Epidermal melanocyte (primary cell): Measurements from ENCODE around the gene TCAF1.
"Not testable (repeated sequence)": the region's sequence is repeated elsewhere in the genome, so short reads cannot be mapped to it uniquely, and the experiment has no call there.

Experiments used
- DNase-seq: peaks from one replicate; pipeline ENCODE4 v3.0.0; 2011; ENCODE audit warnings: low spot score; ENCODE audit not compliant: insufficient read length

TCAF1 gene

DNA sequence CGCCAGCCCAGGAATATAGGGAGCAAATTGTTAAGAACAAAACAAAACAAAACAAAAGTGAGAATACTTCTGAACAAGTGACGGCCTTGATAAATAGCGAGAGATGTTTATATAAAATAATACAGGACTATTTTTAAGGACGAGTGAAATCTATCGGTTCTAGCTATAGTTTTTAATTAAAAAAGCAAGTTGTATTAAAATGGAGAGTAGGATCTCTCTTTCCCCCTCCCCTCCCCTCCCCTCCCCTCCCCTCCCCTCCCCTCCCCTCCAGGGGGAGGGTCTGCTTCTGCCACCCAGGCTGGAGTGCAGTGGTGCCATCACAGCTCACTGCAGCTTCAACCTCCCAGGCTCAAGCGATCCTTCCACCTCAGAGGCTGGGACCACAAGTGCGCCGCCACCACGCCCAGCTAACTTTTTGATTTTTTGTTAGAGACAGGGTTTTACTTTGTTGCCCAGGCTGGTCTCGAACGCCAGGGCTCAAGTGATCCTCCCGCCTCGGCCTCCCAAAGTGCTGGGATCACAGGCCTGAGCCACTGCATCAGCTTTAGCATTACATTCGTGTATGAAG, 440 bp upstream of the TCAF1 start:
- no peak for DNase-seq

DNA sequence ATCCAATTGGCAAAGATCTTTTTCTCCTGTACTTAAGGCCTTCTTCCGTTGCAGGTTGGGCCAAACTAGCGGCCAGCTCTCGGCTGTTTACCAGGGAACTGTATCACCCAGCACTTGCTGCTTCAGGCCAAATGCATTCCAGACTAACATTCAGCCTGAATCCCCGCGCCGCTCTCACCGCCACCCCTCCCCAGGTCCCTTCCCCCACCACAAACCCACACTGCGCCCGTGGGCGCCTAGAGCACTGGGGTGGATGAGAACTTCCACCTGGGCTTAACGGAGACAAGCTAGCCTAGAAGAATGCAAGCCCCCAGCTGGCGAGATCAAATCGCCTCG, 676 bp downstream of the TCAF1 start:
- no peak for DNase-seq

DNA sequence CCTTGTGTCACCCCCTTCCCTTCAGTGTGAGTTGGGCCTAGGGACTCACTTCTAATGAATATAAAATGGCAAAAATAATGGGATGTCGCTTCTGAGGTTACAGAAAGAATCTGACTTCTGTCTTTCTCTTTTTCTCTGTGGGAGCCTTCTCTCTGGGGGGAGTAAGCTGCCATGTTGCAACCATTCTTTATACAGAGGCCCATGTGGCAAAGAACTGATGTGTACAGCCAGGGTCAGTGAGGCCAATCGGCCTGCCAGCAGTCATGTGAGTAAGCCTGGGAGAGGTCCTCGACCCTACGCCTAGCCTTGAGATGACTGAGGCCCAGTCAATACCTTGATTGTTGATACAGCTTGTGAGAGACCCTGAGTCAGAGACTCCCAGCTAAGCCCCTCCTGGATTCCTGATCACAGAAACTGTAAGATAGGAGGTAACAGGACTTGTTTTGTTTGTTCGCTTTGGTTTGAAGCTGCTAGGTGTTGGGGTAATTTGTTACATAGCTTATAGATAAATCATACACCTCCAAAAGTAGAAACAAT, 1.7 kb downstream of the TCAF1 start:
- no peak for DNase-seq

DNA sequence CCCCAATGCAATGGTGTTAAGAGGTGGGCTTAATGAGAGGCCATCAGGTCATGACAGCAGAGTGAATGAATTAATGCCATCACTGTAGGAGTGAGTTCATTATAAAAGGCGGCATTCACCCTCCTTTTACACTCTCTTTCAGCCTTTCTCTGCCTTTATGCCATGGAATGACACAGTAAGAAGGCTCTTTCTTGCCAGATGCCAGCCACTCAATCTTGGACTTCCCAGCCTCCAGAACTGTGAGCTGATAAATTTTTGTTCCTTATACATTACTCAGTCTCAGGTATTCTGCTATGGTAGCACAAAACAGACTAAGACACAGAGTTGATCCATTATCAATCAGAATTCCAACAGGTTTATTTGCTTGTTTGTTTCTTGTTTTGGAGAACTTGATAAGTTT, 3.2 kb downstream of the TCAF1 start:
- DNase-seq = no peak

DNA sequence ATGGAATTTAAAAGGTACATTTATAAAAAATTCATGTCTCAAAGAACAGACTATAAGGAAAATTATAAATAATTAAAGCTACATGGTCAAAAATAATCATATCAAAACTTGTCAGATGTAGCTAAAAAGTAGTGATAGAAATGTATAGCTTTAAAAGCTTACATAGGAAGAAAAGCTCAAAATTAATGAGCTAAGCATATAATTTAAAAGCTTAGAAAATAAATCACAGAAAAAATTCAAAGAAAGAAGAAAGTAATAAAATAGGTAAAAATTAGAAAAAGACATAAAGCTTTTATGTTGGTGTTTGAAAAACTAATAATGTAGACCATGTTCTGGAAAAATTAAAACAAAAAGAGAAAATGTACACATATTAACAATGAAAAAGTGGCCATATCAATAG, 5.3 kb downstream of the TCAF1 start:
- no peak for DNase-seq

DNA sequence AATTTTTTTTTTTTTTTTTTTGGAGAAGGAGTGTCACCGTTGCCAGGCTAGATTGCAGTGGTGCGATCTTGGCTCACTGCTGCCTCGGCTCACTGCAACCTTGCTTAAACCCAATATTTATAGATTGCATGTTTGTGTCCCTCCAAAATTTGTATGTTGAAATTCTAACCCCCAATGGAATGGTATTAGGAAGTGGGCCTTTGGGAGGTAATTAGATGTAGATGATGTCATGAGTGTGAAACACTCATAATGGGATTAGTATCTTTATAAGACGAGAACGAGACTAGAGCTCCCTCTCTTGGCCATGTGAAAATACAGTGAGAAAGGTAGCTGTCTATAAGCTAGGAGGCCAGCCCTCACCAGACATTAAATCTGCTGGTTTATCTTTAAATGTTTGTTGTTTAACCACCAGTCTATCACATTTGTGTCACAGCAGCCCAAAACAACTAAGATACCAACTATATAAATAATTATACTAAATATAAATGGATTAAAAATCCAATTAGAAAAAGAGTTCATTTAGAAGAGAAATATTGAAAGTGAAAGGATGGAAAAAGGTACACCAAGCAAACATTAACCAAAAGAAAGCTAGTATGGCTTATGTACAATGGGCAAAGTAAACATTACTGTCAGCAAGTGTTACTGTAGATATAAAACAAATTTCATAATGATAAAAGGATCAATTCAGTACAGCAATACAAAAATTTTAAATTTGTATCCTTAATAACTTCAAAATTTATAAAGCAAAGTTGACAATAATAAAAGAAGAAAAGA, 9.3 kb downstream of the TCAF1 start:
- no peak for DNase-seq

DNA sequence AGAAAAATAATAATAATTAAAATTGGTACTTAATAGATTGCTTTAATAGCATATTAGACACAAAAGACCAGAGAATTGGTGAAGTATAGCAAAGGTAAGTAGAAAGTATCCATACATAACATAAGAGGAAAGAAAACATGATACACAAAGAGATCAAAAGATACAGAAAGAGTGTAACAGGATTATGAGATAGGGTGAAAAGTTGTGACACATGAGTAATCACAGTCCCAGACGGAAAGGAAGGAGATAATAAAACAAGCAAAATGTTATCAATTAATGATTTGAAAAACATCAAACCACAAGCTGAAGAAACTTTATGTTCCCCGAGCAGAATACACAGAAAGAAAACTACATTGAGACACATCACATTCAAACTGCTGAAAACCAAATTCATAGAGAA, 10.5 kb downstream of the TCAF1 start:
- DNase-seq = no peak

DNA sequence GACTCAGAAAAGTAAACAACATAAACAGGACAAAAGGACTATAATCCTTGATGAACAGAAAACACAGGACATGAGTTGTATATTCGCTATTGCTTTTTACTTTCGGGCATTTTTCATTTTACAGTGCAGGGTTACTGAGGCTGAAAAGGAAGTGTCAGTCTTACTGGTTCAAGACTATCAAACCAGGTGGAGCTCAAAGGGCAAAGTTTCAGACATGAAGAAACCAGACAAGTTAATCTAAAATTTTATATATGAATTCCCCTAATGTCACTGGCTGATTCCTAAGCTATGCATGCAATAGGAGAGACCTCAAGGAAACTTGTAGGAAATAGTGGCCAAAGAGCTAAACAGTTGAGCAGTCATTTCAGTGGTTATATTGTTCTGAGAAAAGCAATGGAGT, 11.4 kb downstream of the TCAF1 start:
- DNase-seq = no peak

DNA sequence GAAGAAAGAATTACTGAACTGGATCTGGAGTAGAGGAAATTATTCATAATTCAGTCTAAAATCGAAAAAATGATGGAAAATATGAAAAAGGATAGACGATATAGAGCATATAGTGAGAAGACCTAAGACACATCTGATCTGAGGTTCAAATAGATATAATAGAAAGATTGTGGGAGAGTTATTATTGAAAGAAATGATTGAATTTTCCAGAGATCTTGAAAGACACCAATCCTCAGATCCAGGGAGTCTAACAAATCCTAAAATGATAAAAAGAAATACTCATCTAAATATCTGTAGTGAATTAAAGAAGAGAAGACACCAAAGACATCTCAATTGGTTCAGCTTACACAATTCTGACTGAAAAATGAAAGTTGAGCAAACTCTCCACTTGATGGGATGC, 12.9 kb downstream of the TCAF1 start:
- no peak for DNase-seq

DNA sequence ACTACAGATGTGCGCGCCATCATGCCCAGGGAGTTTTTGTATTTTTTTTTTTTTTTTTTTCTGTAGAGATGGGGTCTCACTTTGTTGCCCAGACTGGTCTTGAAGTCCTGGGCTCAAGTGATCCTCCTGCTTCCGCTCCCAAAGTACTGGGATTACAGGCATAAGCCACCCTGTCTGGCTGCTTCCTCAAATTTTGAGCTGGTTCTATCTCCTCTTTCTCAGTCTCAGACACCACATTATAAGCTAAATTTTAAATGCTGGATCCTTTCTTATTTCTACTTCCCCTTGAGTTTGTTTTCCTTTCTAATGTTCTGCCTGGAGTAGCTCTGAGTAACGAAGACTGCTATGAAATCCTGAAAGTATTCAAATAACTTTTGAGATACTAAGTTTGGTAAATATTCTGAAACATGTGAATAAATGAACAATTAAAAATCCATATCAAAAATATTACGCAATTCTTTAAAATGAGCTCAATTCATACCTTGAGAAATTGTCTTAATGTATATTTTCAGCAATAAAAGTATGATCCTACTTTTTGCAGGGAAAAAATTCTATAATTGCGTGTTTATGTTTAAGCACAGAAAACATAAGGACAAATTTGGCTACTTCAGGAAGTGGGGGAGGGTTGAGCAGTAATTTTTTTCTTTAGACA, 15.0 kb downstream of the TCAF1 start:
- no peak for DNase-seq

DNA sequence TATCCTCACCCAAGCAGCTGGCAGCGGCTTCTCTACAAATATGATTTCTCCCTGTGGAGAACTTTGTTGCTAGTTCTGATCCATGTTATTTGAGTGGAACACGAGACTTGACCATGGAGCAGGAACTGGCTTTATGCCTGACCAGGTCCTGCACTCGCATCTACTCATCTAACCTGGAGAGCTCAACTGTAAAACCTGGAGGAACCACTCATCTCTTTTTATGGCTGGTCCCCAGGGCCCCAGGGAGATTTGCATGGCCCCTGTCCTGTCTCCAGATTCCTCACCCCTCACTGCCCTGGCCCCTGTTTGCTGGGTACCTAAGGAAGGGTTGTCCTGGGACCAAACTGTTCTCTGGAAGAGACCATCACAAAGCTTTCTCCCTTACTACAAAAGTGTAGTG, 16.0 kb downstream of the TCAF1 start:
- no peak for DNase-seq

DNA sequence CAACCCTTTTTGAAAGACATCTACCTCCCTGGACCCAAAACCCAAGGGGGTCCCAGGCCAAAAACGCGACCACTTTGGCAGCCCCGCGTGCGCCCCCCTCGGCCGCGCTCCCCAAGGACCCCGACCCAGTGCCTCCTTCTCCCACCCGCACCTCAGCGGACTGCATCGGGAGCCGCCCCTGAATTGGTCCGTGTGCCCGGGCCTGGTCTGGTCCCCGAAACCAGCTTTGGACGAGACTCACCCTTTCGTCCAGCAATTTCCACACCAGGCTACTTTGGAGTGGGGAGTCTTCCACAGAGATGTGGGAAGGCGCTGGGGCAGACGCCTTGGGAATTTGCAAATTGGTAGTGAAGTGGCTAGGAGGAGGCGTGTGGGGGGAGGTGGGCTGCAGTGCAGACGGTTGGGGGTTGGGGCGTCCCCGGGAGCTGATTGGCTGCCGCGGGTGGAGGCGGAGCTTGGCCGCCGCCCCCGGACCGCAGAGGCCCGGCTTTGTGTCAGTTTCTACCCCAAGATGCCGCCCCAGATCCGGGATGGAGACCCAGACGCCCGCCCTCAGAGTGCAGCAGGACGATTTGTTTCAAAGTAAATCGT, 16.9 kb downstream of the TCAF1 start:
- peak; percentile 76 for DNase-seq

DNA sequence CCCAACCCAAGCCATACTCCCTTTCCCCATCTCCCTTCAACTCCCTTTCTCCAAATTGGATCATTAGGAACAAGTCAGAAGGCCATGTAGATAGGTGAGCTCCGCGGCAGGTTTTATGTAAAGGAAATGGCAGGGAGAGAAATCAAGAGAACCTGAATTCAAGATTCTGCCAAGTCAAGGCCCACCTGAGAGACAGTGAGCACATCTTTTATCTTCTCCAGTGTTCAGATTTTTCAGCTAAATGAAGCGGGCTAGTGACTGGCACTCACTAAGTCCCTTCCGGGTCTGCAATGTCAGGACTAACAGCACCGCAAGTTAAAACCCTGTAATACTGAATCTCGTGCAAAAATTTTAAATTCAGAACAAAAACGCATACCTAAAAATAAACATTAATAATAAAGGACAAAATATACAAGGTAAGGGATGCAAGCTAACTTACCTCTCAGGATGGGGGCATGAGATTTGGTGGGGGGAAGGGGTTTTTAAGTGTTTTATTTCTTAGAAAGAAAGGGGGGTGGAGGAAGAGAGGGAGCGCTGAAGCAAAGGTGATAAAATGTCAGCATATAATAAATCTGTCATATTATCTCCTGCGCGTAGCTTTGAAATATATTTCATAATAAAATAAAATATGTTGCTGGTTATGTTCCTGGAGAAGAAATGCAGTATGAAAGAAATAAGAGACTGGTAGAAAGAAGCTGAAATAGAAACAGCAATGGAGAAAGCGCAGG, 17.6 kb downstream of the TCAF1 start:
- DNase-seq = no peak

DNA sequence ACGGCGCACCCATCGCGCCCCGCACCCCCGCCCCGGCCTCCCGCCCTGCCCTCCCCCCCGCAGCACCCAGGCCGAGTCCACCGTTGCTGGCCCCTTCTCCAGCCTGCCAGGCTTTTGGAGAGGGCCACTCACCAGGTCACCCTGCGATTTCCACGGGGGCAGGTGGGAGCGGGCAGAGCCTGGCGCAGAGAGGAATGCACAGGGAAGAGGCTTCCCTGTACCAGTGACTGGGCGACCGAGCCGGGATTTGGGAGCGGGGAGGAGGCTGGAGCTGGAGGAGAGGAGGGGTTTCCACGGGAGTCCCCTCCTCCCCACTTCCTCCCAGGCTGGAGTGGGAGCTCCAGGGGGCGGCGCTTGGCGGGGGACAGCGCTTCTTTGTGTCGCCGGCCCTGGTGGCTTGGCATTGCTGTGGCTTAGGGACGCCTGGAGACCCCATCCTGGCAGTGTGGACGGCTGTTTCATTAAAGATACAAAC, 19.3 kb downstream of the TCAF1 start:
- peak; percentile 59 for DNase-seq

DNA sequence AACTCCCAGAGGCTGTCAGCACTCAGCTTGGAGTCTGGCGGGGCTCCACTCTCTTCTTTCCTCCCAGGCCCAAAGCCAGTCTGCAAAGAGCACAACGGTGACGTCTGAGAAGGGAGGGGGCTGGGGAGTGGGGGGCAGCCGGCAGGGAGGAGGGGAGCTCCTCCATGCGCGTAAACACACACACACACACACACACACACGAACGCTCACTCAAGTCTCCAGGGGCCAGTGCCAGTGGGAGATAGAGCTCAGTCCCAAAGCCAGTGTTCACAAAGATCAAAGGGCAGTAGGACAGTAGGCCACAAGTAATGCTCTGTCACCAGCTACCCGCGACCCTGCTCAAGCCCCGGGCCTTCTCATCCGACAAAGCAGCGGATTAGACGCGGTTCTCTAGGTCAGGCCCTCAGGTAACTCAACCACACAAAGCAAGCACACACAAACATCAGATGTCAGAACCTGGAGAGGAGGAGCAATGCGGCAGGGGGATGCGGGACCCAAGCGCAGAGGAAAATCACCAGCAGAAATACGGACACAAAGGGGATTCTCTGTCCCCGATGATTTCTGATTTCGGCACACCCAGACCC, 19.9 kb downstream of the TCAF1 start:
- no peak for DNase-seq

DNA sequence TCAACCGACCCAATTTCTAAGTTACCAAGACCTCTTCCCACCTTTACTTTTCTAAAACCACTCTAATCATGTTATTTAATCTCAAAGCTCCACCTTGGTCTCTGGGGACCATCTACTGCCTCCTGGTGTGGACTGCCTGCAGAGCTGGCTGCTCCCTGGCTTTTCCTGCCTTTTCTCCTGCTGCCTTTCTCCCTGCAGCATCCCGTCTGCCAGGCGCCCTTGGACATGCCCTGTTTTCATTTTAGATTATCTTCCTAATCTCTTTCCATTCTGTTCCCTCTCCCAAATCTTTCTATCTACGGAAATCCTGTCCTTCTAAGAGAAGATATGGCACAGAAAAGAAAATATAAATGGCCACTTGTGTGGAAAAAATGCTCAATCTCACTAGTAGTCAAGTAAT, 23.1 kb downstream of the TCAF1 start:
- DNase-seq = no peak

DNA sequence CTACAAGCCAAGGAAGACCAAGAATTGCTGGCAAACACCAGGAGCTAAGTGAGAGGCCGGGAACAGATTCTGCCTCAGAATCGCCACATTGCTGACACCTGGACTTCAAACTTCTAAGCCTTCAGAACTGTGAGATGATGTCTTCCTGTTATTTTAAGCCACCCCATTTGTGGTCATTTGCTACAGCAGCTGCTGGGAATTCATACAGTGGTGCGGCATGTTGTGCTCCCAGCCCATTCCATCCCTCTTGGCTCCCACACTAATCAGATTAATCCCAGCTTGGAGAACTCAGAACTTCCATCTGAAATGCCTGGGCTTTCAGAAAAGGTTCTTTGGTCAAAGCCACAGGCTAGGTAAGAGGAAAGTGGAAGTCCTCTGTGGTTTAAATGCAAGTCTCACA, 24.9 kb downstream of the TCAF1 start:
- DNase-seq = no peak

DNA sequence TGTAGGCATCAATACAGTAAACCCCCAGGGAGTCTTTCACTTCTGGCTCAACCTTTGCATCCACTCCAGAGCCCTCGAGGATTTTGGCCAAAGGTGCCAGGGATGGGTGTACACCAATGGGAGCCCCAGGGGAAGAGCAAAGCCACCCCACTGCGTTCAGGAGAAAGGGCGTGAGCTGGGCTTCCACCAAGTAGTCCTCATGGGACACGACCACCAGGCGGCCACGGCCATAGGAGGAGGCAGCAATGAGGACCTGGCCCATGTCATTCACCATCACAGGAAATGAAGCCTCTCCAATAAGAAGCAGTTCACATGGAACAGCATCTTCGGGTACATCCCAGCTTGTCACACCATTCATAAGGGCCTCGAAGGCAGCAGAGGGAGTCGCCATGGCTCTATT, 25.8 kb downstream of the TCAF1 start:
- no peak for DNase-seq

DNA sequence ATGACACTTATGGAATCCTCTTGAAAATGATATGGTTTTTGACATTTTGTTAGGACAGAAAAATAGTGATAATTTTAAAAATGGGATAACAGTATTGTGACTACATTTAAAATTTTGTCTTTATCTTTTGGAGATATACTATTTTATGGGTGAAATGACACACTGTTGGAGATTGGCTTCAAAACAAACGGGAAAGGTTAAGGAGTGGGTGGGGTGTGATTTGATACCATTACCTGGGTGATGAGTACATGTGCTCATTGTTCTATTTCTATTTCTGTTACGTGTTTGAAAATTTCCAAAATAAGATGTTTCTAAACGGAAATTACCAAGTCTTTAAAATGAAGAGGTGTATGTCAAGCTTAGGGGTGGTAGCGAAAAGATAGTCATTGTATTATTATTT, 28.7 kb downstream of the TCAF1 start:
- not testable (repeated sequence) for DNase-seq

DNA sequence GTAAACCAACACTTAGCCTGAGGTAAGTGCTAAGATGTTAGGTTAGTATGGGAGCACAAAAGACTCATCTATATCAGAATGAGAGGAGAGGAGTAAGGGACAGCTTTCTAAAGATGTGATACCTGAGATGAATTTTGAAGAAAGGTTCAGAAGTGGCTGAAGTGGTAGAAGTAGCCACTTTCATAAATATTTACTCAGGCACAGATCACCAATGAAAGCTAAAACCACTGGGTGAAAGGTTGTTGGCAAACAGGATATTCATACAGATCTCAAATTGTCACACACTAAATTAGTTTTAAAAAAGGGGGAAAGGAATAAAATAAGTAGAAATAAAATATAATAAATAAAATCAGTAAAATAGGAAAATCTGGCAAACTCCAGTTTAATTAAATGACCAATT, 30.4 kb downstream of the TCAF1 start:
- DNase-seq = not testable (repeated sequence)

DNA sequence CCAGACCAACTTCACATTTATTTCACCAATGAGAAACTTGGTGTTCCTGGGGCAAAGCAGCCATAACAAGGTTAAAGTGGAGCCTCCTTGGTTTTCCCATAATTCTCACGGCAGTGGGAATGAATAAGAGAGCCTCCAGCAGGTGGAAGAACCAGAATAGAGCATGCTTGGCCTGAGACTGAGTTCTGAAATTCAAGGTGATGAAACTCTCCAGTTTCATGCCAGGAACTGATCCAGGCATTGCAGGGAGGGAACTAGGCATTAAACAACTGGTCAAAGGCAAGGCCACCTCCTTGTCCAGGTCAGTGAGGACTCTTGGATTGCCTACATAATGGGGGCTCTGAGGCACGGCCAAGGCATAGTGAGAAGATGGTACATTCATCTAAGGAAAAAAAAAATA, 44.0 kb downstream of the TCAF1 start:
- DNase-seq = not testable (repeated sequence)
